H1 (cell line): Measurements from ENCODE around the gene CACNG7. TPM values are rescaled to one million over a fixed set of nuclear protein-coding genes. Genes with fewer than 3 reads are reported as not detected.

Source experiments
- ATF2 ChIP-seq: IDR thresholded peaks from 2 replicates; pipeline ENCODE4 v1.6.1; 2012; ENCODE audit warnings: low read length, inconsistent platforms
- CBX5 ChIP-seq: fragments of 300-800, 300-1000 bp; sonication (generic); IDR thresholded peaks from 2 replicates; pipeline ENCODE4 v1.7.1; 2016; ENCODE audit warnings: antibody characterized with exemption, low read length, low read depth
- E2F6 ChIP-seq: IDR thresholded peaks from 2 replicates; pipeline ENCODE4 v1.6.1; 2012; ENCODE audit warnings: inconsistent platforms
- MAX ChIP-seq: IDR thresholded peaks from 2 replicates; pipeline ENCODE4 v1.6.1; 2012; ENCODE audit warnings: inconsistent platforms
- RAD21 ChIP-seq, 2 experiments: IDR thresholded peaks in 1 of 2; conservative IDR thresholded peaks in 1 of 2; 2 replicates each; pipeline ENCODE4 v1.6.1; 2011; ENCODE audit warnings: low read depth in 2 of 2, low read length in 2 of 2, improper control_type of control experiment in 1 of 2, inconsistent platforms in 1 of 2, mild to moderate bottlenecking in 1 of 2, moderate library complexity in 1 of 2
- SIN3A ChIP-seq, 2 experiments: IDR thresholded peaks in 1 of 2; conservative IDR thresholded peaks in 1 of 2; 2 replicates each; pipeline ENCODE4 v1.6.1; 2011 to 2012; ENCODE audit warnings: low read length in 2 of 2, improper control_type of control experiment in 1 of 2, low read depth in 1 of 2, mild to moderate bottlenecking in 1 of 2
- SIRT6 ChIP-seq: IDR thresholded peaks from one replicate; pipeline ENCODE4 v1.7.1; 2012; ENCODE audit warnings: low read length, inconsistent platforms
- SIX5 ChIP-seq: IDR thresholded peaks from 2 replicates; pipeline ENCODE4 v1.6.1; 2011; ENCODE audit warnings: mild to moderate bottlenecking, low read depth, low read length
- SP1 ChIP-seq: IDR thresholded peaks from 2 replicates; pipeline ENCODE4 v1.6.1; 2011; ENCODE audit warnings: low read depth, low read length
- polyA plus RNA-seq, 7 experiments: library from polyadenylated mRNA; depleted of rRNA in 3 of 7; stranded (reverse) in 5 of 7; unstranded in 2 of 7; fragments of >200 nt in 5 of 7; fragments of 200-250 nt in 2 of 7; gene quantifications; 1 replicate in 5 of 7; 2 replicates in 1 of 7; 4 replicates in 1 of 7; pipeline versions ENCODE4 v1.2.1 to v1.2.3, GENCODE V29; 2011 to 2013; ENCODE audit warnings: missing spikeins in 2 of 7, mixed read lengths in 2 of 7
- total RNA-seq: library from RNA; stranded (reverse); fragmentation: NEBNext Ultra II Directional; extraction: Animal tissue kit (Norgen Biotek cat#: 25700); gene quantifications from 2 replicates; pipeline ENCODE4 v1.2.1, GENCODE V29; 2021
- TF ChIP-seq, protein P1 (sequence below): IDR thresholded peaks from 2 replicates; pipeline ENCODE4 v1.6.1; 2011; ENCODE audit warnings: low read depth, mild to moderate bottlenecking, low read length; ENCODE audit not compliant: insufficient read depth

Gene CACNG7
- total and polyA plus RNA-seq, 2 of the 8 experiments (the other 6 are each of a cell fraction or from before 2014, with no cell fraction given) = 28.9 to 69.8 TPM

- TF ChIP-seq MAX (peak; percentile 55; the same call in 1 of the 2 replicates), E2F6 (no peak), RAD21 (IDR thresholded peaks at IDR 0.05 in 1 of 2, conservative IDR thresholded peaks at IDR 0.05 in 1 of 2; ENCODE audit: low read depth in 2 of 2, low read length in 2 of 2) (peak in 1 of 2 experiments; percentile 8; a peak in 1 of 4 replicates), ATF2 (no peak), SIX5 (no peak), SIN3A (conservative IDR thresholded peaks at IDR 0.05 in 1 of 2, IDR thresholded peaks at IDR 0.05 in 1 of 2; ENCODE audit: low read depth in 1 of 2, low read length in 2 of 2) (no peak), SIRT6 (no peak), CBX5 (no peak), SP1 (peak; percentile 52; the same call in 1 of the 2 replicates)
- TF ChIP-seq, protein P1, sequence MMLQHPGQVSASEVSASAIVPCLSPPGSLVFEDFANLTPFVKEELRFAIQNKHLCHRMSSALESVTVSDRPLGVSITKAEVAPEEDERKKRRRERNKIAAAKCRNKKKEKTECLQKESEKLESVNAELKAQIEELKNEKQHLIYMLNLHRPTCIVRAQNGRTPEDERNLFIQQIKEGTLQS = no peak
These were observed 36.4 kb downstream of the CACNG7 start (continued) for GRCh38 chr19:53945441-53945840.
